Activated CD4-positive, alpha-beta memory T cell treated with anti-CD3 and anti-CD28 coated beads for 36 hours (primary cell): ENCODE data around the gene BCKDHA. TPM values are rescaled to one million over a fixed set of nuclear protein-coding genes. Genes with fewer than 3 reads are reported as not detected.
"Not testable (repeated sequence)": the region's sequence is repeated elsewhere in the genome, so short reads cannot be mapped to it uniquely, and the experiment has no call there.

ENCODE experiments used
- CTCF ChIA-PET: fragments of 350-600 bp; sonication (Branson Sonifier 250); formaldehyde crosslinking; loops from one replicate; lab custom pipeline; 2021; ENCODE audit warnings: antibody characterized with exemption, inconsistent platforms; lab: Charles Lee
- POLR2A ChIA-PET: fragments of 350-600 bp; sonication (Branson Sonifier 250); formaldehyde crosslinking; loops from one replicate; lab custom pipeline; 2021; ENCODE audit warnings: antibody characterized with exemption; lab: Charles Lee
- DNase-seq: peaks from one replicate; pipeline ENCODE4 v3.0.0-alpha.2; 2020
- H3K27ac Mint-ChIP-seq: one replicate; pipeline ENCODE4 v1.8.0; 2021; ENCODE audit warnings: mixed read lengths
- H3K27me3 Mint-ChIP-seq: one replicate; pipeline ENCODE4 v1.8.0; 2021; ENCODE audit warnings: mixed read lengths
- H3K36me3 Mint-ChIP-seq: one replicate; pipeline ENCODE4 v1.8.0; 2021; ENCODE audit warnings: mixed read lengths
- H3K4me1 Mint-ChIP-seq: one replicate; pipeline ENCODE4 v1.8.0; 2021; ENCODE audit warnings: low read depth, mixed read lengths
- H3K4me3 Mint-ChIP-seq: one replicate; pipeline ENCODE4 v1.8.0; 2021; ENCODE audit warnings: mild to moderate bottlenecking, mixed read lengths
- H3K9me3 Mint-ChIP-seq: one replicate; pipeline ENCODE4 v1.8.0; 2021; ENCODE audit warnings: mixed read lengths
- intact Hi-C: fragments of 100-400 bp; cut with micrococcal nuclease; formaldehyde crosslinking; loops from one replicate; pipeline ENCODE4 v1.15.1; 2023
- total RNA-seq, 2 experiments: library from RNA; stranded (reverse); gene quantifications; one replicate each; pipeline ENCODE4 v1.2.3, GENCODE V29; 2021

Gene BCKDHA
- total RNA-seq, 2 experiments from 2014 or later, result 17.4 to 23.2 TPM

DNA sequence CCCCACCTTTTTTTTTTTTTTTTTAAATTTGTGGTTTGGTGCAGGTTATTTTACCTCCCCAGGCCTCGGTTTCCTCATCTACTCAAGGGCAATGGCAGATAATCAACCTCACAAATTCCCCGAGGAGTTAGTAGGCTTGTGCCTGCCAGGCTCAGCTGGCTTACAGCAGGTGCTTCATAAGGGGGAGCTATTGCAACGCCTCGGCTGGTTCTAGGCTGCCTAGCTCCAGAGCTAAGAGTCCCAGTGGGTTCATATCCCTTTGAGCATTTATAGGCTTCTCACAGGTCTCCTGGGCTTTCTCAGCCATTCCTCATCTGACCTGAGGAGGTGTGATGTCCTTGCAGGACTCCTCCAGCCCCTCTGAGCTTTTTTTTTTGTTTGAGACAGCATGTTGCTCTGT, 10.6 kb downstream of the BCKDHA start:
- H3K36me3 Mint-ChIP-seq, result peaks cover 3% of the 10 kb centered on the region
- no peak for DNase-seq
- H3K4me1 Mint-ChIP-seq, result peaks cover 7% of the 10 kb centered on the region
- H3K27ac Mint-ChIP-seq, result no peak overlapping the region
- H3K27me3 Mint-ChIP-seq, result no peaks in the 10 kb centered on the region
- no peak overlapping the region for H3K4me3 Mint-ChIP-seq
- CTCF ChIA-PET, result interaction anchor here (1.0 to 2.7 kb wide), 3 partner anchors 41 to 188 kb away, joined by 3 to 12 read pairs (median 6); no protein-coding TSS in a partner anchor
- intact Hi-C loops, result no loop called here
- POLR2A ChIA-PET, result interaction anchor here (0.6 kb wide), 1 partner anchor 12 kb away, joined by 3 read pairs; no protein-coding TSS in a partner anchor
- H3K9me3 Mint-ChIP-seq, result no peaks in the 10 kb centered on the region

GRCh38 chr19:41408846-41409245, 11.2 kb downstream of the BCKDHA start:
- H3K27me3 Mint-ChIP-seq, H3K9me3 Mint-ChIP-seq, POLR2A ChIA-PET, H3K4me3 Mint-ChIP-seq, intact Hi-C loops, H3K27ac Mint-ChIP-seq, H3K4me1 Mint-ChIP-seq, H3K36me3 Mint-ChIP-seq, DNase-seq: not testable (repeated sequence)
- CTCF ChIA-PET, result interaction anchor here (1.0 to 2.7 kb wide), 3 partner anchors 40 to 188 kb away, joined by 3 to 12 read pairs (median 6); no protein-coding TSS in a partner anchor

- ChIA-PET CTCF (interaction anchor here (1.6 to 2.7 kb wide), 2 partner anchors 40 to 187 kb away, joined by 6 to 12 read pairs; no protein-coding TSS in a partner anchor), POLR2A (no interaction called here)
- Mint-ChIP-seq H3K9me3 (no peaks in the 10 kb centered on the region), H3K4me3 (no peak overlapping the region), H3K27me3 (no peaks in the 10 kb centered on the region), H3K36me3 (peaks cover 9% of the 10 kb centered on the region), H3K27ac (no peak overlapping the region), H3K4me1 (peaks cover 7% of the 10 kb centered on the region)
- no peak for DNase-seq
- intact Hi-C loops, result no loop called here
Observed at GRCh38 chr19:41409288-41409687, 11.7 kb downstream of the BCKDHA start.

DNA sequence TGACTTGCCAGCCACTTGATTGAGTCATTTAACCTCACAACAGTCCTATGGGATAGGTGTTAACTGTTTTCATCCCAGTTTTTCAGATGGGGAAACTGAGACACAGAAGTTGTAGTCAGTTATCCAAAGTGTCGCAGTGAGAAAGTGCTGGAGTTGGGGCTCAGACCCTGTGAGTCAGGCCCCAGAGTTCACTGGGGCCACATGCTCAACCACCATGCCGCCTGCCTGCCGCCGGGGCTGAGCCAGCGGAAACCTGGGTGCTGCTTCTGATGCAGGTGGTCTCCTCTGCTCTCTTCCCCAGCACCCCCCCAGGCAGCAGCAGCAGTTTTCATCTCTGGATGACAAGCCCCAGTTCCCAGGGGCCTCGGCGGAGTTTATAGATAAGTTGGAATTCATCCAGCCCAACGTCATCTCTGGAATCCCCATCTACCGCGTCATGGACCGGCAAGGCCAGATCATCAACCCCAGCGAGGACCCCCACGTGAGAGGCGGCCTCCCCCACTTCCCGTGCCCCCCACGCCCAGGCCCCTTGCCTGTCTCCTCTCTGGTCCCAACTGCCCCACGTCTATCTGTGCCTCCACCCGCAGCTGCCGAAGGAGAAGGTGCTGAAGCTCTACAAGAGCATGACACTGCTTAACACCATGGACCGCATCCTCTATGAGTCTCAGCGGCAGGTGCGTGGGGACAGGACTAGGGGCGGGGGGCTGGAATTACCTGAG, 12.9 kb downstream of the BCKDHA start:
- H3K36me3 Mint-ChIP-seq, result peaks cover 12% of the 10 kb centered on the region
- H3K4me3 Mint-ChIP-seq, result no peak overlapping the region
- no peaks in the 10 kb centered on the region for H3K27me3 Mint-ChIP-seq
- DNase-seq, result no peak
- intact Hi-C loops, result no loop called here
- no peaks in the 10 kb centered on the region for H3K9me3 Mint-ChIP-seq
- POLR2A ChIA-PET, result no interaction called here
- no peak overlapping the region for H3K27ac Mint-ChIP-seq
- CTCF ChIA-PET, result interaction anchor here (2.7 kb wide), 1 partner anchor 186 kb away, joined by 12 read pairs; no protein-coding TSS in a partner anchor
- H3K4me1 Mint-ChIP-seq, result peaks cover 7% of the 10 kb centered on the region

- intact Hi-C loops, result no loop called here
- H3K4me3 Mint-ChIP-seq, result no peak overlapping the region
- DNase-seq, result no peak
- POLR2A ChIA-PET, result no interaction called here
- peaks cover 12% of the 10 kb centered on the region for H3K36me3 Mint-ChIP-seq
- H3K27ac Mint-ChIP-seq, result no peak overlapping the region
- no peaks in the 10 kb centered on the region for H3K27me3 Mint-ChIP-seq
- CTCF ChIA-PET, result no interaction called here
- H3K9me3 Mint-ChIP-seq, result no peaks in the 10 kb centered on the region
- peaks cover 7% of the 10 kb centered on the region for H3K4me1 Mint-ChIP-seq
Observed at GRCh38 chr19:41411100-41411967, 13.7 kb downstream of the BCKDHA start.

DNA sequence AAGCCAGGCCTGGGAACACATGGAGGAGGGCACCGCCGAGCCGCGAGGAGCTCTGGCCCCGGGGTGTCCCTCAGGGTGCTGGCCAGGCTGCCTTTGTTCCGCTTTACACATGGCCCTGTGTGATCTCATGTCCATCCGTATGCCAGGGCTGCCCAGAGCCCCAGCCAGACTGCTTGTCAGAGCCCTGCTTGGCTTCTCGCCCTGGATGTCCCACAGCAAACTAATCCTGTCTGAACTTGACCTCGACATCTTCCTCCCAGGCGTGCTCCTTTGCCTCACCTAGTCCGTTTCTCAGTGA, 14.3 kb downstream of the BCKDHA start:
- Mint-ChIP-seq H3K36me3 (peaks cover 12% of the 10 kb centered on the region), H3K4me1 (peaks cover 7% of the 10 kb centered on the region), H3K9me3 (no peaks in the 10 kb centered on the region), H3K27ac (no peak overlapping the region), H3K27me3 (no peaks in the 10 kb centered on the region), H3K4me3 (no peak overlapping the region)
- DNase-seq, result no peak
- POLR2A ChIA-PET, result no interaction called here
- intact Hi-C loops, result no loop called here
- CTCF ChIA-PET, result no interaction called here

- ChIA-PET POLR2A (no interaction called here), CTCF (no interaction called here)
- H3K9me3 Mint-ChIP-seq, result no peaks in the 10 kb centered on the region
- peaks cover 7% of the 10 kb centered on the region for H3K4me1 Mint-ChIP-seq
- H3K4me3 Mint-ChIP-seq, result no peak overlapping the region
- intact Hi-C loops, result no loop called here
- peaks cover 12% of the 10 kb centered on the region for H3K36me3 Mint-ChIP-seq
- no peak overlapping the region for H3K27ac Mint-ChIP-seq
- no peak for DNase-seq
- no peaks in the 10 kb centered on the region for H3K27me3 Mint-ChIP-seq
Observed at GRCh38 chr19:41412953-41413352, 15.3 kb downstream of the BCKDHA start.

DNA sequence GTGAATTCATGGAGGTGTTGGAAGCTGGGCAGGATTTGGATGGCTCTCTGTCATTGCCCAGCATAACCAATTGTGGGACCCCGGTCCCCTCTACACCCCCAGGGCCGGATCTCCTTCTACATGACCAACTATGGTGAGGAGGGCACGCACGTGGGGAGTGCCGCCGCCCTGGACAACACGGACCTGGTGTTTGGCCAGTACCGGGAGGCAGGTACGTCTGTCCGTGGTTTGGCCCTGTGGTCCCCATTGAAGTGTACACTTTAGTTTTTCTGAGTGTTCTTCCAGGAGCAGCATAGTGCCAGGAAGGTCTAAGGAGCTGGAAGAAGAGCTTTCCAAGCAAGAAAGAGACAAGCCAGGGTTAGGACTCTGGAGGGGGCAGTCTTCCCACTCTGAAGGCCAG, 16.3 kb downstream of the BCKDHA start:
- no peak overlapping the region for H3K27ac Mint-ChIP-seq
- no peak for DNase-seq
- no peaks in the 10 kb centered on the region for H3K9me3 Mint-ChIP-seq
- H3K36me3 Mint-ChIP-seq, result peaks cover 14% of the 10 kb centered on the region
- peaks cover 7% of the 10 kb centered on the region for H3K4me1 Mint-ChIP-seq
- ChIA-PET POLR2A (no interaction called here), CTCF (no interaction called here)
- no peaks in the 10 kb centered on the region for H3K27me3 Mint-ChIP-seq
- no peak overlapping the region for H3K4me3 Mint-ChIP-seq
- intact Hi-C loops, result no loop called here

GRCh38 chr19:41414461-41414860, 16.8 kb downstream of the BCKDHA start:
- ChIA-PET CTCF (no interaction called here), POLR2A (no interaction called here)
- H3K27ac Mint-ChIP-seq, result no peak overlapping the region
- intact Hi-C loops, result no loop called here
- no peaks in the 10 kb centered on the region for H3K9me3 Mint-ChIP-seq
- peaks cover 18% of the 10 kb centered on the region for H3K36me3 Mint-ChIP-seq
- H3K27me3 Mint-ChIP-seq, result no peaks in the 10 kb centered on the region
- no peak overlapping the region for H3K4me3 Mint-ChIP-seq
- peaks cover 5% of the 10 kb centered on the region for H3K4me1 Mint-ChIP-seq
- no peak for DNase-seq

DNA sequence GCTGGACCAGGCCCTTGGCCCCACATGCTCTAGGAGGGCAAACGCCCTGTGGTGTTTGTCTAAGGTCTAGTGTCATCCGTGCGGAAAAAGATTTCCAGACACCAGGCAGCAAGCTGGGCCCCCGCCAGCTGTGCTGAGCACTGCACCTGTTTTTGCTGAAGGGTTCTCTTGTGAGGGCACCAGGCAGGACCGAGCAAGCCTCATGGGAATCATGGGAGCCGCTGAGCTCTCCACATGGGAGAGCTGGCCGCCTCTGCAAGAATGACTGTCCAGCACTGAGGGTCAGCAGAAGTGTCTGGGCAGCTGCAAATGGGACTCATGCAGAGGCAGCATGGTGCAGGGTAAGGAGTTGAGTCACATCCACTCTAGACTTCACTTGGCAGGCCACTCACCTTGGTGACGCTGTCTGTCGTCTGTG, 17.5 kb downstream of the BCKDHA start:
- intact Hi-C loops, result no loop called here
- Mint-ChIP-seq H3K4me3 (no peak overlapping the region), H3K27me3 (no peaks in the 10 kb centered on the region), H3K27ac (no peak overlapping the region), H3K4me1 (peaks cover under 1% of the 10 kb centered on the region), H3K36me3 (peaks cover 18% of the 10 kb centered on the region), H3K9me3 (no peaks in the 10 kb centered on the region)
- POLR2A ChIA-PET, result no interaction called here
- CTCF ChIA-PET, result no interaction called here
- no peak for DNase-seq

DNA sequence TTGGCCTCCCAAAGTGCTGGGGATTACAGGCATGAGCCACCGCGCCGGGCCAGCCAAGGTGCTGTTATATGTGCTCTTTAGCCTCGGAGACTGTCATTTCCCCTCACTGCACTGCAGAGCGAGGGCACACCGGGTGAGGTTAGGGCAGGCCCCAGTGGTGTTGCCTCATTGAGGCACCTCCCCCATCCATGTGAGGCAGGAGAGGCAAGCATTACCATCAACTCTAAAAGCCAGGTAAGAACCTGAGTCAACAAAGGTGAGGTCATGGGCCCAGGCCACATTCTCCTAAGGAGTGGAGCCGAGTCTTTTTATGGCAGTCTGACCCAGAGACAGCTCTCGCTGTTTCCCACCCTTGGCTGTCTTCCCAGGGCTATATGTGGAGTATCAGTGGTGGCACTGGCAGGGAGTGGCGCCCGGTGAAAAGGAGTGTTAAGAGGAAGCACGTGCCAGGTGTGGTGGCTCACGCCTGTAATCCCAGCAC, 18.6 kb downstream of the BCKDHA start:
- H3K27me3 Mint-ChIP-seq, result no peaks in the 10 kb centered on the region
- no peak overlapping the region for H3K27ac Mint-ChIP-seq
- intact Hi-C loops, result no loop called here
- ChIA-PET POLR2A (no interaction called here), CTCF (no interaction called here)
- no peaks in the 10 kb centered on the region for H3K4me1 Mint-ChIP-seq
- H3K9me3 Mint-ChIP-seq, result no peaks in the 10 kb centered on the region
- no peak for DNase-seq
- no peak overlapping the region for H3K4me3 Mint-ChIP-seq
- H3K36me3 Mint-ChIP-seq, result peaks cover 21% of the 10 kb centered on the region

DNA sequence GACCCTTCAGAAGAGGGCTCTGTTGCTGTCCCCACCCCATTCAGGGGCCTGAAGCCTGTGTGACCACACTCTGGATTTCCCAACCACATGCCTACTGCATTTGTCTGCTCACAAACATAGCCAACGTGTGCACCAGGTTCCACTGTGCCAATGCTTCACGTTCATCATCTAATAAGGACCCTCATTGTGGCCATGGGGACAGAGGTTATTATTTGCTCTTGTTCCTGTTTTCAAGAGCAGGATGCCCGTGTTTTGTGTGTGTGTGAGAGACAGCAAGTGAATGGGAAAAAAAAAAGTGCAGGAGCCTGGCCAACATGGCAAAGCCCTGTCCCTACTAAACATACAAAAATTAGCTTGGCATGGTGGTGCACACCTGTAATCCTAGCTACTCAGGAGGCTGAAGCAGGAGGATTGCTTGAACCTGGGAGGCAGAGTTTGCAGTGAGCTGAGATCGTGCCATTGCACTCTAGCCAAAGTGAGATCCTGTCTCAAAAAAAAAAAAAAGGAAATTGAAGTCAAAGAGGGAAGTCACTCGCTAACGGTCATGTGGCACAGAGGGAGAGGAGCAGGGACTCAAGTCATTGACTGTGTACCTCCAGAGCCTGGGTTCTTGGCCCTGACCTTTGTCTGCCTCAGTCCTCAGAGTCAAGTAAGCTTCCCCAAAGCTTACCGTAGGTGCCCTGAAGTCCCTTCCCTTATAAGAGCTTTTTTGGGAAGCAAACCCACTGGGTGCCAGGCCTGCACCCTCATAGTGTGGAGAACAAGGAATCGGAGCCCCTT, 22.7 kb downstream of the BCKDHA start:
- CTCF ChIA-PET, result interaction anchor here (0.7 kb wide), 1 partner anchor 149 kb away, joined by 3 read pairs; no protein-coding TSS in a partner anchor
- POLR2A ChIA-PET, result no interaction called here
- H3K4me3 Mint-ChIP-seq, result no peak overlapping the region
- H3K9me3 Mint-ChIP-seq, result no peaks in the 10 kb centered on the region
- intact Hi-C loops, result no loop called here
- H3K27me3 Mint-ChIP-seq, result no peaks in the 10 kb centered on the region
- H3K36me3 Mint-ChIP-seq, result peaks cover 16% of the 10 kb centered on the region
- no peaks in the 10 kb centered on the region for H3K4me1 Mint-ChIP-seq
- no peak for DNase-seq
- no peak overlapping the region for H3K27ac Mint-ChIP-seq
